HG03025 (cell line): ENCODE results near the gene IFI44L.
A peak's percentile ranks its signal among the peaks of the same experiment; 100 is the strongest.

Experiments
- ATAC-seq: cut with Tn5 transposase; IDR thresholded peaks from one replicate; pipeline ENCODE4 v1.9.1; 2021; ENCODE audit warnings: mild to moderate bottlenecking, moderate library complexity; ENCODE audit not compliant: unreplicated experiment, low FRiP score

The IFI44L gene

DNA sequence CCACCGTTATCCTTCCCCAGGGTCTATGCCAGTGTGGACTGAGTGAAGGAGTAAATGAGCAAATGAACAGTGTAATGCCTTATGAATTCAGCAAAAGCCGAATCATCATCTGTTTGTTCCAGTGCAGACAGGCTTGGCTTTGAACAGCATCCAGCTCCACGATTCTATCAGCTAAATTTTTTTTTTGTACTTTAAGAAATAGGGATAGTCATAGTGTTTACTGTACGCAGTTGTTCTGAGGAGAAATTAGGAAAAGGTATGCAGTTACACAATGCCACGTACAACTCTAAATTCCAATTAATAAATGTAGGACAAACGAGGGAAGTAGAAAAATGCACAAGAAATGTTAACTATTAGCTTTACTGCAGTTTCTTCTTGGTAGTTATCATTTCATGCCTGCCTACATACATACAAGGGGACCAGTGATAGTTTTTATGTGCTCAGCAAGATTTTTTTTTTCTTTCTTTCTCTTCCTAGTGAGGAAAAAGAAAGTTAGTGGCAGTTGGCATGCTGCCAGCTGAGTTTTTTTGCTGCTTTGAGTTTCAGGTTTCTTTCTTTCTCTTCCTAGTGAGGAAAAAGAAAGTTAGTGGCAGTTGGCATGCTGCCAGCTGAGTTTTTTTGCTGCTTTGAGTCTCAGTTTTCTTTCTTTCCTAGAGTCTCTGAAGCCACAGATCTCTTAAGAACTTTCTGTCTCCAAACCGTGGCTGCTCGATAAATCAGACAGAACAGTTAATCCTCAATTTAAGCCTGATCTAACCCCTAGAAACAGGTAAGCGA lies at the start of gene IFI44L:
Gene IFI44L, plus strand, starts transcription at position 646 of the 777 bp plus-strand sequence. CDS start 7,468 bp downstream, outside the sequence.
- peak; percentile 43 for ATAC-seq

GRCh38 chr1:78570539-78570938 lies 49.7 kb upstream of the IFI44L start:
- no peak for ATAC-seq

DNA sequence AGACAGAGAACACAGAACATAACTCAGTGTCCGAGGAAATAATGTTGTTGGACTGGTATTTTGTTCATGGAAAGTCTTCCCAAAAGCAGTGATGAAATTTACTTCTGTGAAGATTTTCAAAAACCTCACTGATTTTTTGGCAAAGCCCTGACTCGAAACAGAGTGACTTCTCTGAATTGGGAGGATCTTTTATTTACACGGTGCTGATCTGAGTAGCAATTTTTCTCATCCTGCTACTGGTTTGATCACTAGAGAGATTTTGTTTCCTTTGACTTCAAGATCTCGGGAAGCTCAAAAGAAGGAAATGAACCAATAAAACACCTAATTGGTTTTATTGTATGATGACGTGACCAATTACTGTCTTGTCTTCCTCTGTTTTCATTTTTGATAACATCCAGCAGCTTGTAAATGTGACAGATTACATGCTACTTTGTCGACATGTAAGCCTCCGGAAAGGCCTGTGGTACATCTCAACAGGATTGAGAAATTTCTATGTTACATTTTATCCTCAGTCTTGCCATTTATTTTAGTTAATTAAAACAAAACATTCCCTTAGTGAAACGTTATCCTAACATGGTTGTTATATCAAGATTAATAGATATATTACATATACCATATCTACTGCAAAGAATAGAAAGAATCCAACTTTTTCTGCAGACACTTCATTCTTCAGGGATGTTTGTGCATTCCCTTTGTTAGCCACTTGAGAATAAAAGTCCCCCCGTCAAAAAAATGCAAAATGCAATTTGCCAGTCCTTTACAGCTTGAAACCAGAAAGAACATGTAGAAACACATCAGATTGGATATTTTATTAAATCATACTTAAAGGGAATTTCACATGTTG lies 42.8 kb upstream of the IFI44L start:
- no peak for ATAC-seq

GRCh38 chr1:78586572-78586971 lies 33.7 kb upstream of the IFI44L start:
- no peak for ATAC-seq

DNA sequence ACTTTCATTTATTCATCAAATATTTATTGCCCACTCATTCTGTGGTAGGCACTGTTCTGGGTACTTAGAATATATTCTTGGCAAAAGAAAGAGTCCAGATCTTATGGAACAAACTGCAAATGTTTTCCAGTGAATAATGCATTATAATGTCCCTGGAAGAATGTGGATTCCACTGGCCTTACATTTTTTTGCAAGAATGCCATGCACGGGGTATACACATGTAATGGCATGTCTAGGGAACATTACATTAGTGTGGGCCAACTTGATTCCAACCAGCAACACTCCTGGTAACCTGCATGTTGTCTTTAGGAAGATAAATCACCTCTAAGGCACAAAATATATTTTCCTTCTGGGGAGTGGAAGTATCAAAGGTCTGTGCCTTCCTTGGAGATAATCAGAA lies 33.0 kb upstream of the IFI44L start:
- ATAC-seq = no peak

DNA sequence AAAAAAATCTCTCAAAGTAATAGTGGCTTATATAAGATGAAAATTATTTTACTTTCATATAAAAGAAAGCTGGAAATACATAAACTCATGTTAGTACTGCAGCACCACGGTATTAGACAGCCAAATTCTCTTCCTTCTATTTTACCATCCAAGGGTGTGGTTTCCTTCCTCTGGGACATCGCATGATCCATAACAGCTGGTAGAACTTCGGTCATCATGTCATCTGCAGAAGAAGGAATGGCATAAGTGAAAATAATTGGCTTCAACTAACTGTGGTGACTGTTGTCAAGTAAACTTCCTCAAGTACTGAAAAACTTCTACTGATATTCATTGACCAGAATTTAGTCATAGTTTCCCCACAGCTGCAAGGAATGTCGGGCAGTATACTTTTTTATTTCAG lies 28.3 kb upstream of the IFI44L start:
- ATAC-seq = no peak

DNA sequence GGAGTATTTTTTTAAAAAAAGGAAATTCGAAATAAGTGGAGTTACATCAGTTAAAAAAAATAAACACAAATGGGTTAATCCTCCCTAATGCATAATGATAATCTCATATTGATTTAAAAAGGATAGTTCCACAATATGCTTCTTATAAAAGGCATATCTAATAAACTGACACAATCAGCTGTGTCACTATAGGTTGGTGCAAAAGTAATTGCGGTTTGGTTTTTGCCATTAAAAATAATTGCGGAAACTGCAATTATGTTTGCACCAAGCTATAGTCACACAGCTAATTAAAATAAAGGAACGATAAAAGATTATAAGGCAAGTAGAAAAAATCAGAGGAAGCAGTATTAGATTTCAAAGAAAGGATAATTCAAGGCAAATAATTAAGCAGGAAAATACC lies 21.0 kb upstream of the IFI44L start:
- no peak for ATAC-seq

GRCh38 chr1:78601068-78601467 lies 19.2 kb upstream of the IFI44L start:
- ATAC-seq = no peak

- ATAC-seq = no peak
Observed at GRCh38 chr1:78603206-78603605, 17.0 kb upstream of the IFI44L start.

DNA sequence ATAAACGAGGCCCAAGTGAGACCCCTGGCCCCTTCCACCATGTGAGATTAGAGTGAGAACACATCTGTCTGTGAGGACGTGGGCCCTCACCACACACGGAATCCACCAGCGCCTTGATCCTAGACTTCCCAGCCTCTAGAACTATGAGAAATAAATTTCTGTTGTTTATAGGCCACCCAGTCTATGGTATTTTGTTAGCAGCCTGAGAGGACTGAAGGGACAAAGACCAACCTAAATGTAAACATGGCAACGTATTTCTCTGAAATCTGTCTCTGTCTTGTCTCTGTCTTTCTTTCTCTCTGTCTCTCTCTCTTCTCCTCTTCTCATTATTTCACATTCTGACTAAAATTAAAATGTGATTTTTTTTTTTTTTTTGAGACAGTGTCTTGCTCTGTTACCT lies 15.6 kb upstream of the IFI44L start:
- ATAC-seq = no peak

- no peak for ATAC-seq
Observed at GRCh38 chr1:78606274-78606673, 14.0 kb upstream of the IFI44L start.

GRCh38 chr1:78607334-78607927 lies 12.8 kb upstream of the IFI44L start:
- no peak for ATAC-seq

DNA sequence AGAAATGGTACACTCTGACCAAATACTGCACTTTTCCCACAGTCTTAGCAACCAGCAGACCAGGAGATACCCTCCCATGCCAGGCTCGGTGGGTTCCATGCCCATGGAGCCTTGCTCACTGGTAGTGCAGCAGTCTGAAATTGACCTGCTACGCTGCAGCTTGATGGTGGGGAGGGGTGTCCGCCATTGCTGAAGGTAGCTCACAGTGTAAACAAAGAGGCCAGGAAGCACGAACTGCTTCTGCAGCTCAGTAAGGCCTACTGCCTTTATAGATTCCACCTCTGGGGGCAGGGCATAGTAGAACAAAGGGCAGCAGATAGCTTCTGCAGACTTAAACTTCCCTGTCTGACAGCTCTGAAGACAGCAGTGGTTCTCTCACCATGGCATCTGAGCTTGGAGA lies 12.3 kb upstream of the IFI44L start:
- no peak for ATAC-seq

DNA sequence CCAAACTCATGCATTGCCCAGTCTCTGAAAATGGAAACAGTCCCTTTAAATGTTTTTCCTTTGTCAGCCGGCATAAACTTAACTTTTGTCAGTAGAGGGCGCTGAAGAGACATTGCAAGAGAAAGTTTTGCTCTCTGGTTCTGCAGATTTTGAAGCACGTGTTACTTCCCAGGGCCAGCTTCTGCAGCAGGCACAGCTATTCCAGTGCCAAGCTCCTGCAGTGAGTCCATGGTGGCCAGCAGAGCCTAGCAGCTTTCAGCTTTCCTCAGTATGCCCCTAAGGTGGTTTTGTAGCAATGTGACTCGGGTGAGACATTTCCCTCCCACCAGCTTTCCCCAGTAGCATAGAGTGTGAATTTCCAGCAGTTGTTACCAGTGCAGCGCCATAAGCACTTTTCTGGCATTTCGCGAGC lies 2.6 kb upstream of the IFI44L start:
- ATAC-seq = no peak

DNA sequence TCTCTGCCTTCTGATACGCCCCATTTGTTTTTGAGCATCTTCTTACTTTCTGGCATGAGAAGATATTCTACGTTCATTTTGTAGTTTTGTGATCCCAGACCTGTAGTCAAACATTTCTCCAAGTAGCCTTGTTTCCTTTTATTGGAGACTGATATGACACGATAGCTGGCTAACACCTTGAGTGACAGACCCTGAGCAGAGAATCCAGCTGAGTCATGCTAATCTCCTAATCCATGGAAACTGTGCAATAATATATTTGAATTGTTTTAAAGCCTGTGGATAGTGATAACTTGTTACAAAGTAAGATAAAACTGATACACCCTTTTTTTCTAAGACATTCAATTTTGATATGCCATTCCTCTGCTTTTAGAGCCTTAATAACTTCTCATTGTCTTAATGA lies 1.2 kb upstream of the IFI44L start:
- no peak for ATAC-seq

DNA sequence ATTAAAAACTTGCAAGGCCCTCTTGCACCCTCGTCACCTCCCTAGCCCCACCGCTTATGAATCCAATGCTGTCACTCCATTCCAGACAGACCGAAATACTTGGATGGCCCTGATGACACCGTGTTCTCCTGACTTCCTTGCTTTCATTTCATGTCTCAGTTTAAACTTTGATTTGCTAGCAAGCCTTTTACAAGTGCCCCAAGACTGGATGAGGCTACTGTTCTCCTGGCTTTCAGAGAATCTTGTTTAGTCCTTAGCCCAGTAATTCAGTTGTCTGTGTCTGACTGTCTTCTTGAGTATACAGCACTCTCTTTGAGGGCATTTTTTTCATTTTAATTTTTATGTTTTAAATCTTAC lies 824 bp upstream of the IFI44L start:
- no peak for ATAC-seq

- ATAC-seq = no peak
Observed at GRCh38 chr1:78620666-78621065, 418 bp downstream of the IFI44L start.

DNA sequence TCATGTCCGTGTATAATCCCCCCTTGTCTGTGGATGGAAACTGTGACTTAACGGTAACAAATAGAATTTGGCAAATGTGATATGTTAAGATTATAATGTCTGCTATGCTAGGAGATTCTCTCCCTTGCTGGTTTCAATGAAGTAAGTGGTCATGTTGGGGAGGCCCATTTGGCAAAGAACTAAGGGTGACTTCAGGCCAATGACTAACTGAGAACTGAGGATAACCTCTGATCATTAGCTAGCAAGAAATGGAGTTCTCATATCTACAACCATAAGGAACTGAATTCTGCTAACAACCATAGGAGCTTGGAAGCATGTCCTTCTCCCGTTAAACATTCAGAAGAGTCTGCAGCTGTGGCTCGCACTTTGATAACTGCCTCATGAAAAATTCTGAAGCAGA lies 2.3 kb downstream of the IFI44L start:
- ATAC-seq = no peak

GRCh38 chr1:78624035-78624434 lies 3.8 kb downstream of the IFI44L start:
- no peak for ATAC-seq

DNA sequence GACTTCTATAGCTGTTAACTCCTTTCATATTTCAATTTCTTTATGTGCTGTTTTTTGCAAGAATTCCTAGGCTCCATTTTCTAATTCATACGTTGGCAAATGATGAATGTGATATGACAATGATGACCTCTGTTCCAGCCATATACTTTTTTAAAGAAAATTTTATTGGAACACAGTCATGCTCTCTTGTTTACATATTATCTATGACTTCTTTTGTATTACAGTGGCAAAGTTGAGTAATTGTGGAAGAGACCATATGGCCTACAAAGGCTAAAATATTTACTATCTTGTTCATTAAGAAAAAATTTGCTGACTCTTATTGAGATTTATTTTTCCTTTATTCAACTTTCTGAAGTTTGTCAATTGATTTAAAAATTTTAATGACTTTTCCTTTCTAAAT lies 7.1 kb downstream of the IFI44L start:
- no peak for ATAC-seq

DNA sequence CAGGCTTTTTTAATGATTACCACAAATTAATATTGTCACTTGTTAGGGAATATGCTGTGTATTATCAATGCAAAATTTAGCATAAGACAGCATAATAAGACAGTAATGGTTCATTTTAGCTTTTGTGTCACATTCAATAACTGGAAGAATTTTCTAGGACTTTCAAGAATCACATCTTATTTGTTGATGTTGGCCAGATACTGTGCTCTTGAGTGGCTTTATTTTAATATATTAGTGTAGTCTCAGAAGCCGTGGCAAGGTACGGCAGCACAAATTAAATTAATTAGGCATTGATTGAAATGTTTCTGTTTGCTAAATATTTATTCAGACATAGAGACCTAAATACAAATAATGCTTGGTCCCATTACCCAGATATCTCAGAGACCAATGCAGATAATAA lies 10.4 kb downstream of the IFI44L start:
- ATAC-seq = no peak

DNA sequence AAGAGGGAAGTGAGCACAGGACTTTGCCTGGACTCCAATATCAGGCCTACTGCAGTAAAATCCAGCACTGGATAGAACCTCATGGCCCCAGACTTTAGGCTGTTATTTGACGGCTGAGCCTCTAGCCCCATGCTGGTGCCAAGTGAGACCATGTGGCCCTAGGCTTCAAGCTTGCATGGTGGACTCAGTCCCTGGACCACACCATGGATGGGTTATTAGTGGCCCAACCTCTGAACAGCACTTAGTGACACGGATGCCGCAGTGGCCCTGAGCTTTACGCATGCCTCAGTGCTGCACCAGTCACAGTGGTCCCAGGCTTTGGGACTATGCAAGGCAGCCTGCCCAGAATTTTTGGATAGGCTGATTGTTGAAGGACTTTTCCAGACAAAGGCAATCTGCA lies 13.0 kb downstream of the IFI44L start:
- no peak for ATAC-seq
